A549 (cell line): Measurements from ENCODE around the gene RBM39. TPM values are rescaled to one million over a fixed set of nuclear protein-coding genes. Genes with fewer than 3 reads are reported as not detected.

Experiments
- ATAC-seq, 2 experiments: fragments of 200-7000 bp in 1 of 2; fragments of >200 bp in 1 of 2; cut with Nextera tagmentation in 1 of 2; cut with Tn5 transposase in 1 of 2; 3 replicates each; pipeline versions ENCODE4 v1.8.0 to v1.9.1; 2018 to 2020; ENCODE audit warnings: mild to moderate bottlenecking in 1 of 2, moderate library complexity in 1 of 2
- CTCF ChIA-PET: fragments of 300-600 bp; sonication (Branson Sonifier 250); formaldehyde crosslinking; extraction: SDS; loops from one replicate; lab custom pipeline; 2021; ENCODE audit warnings: antibody characterized with exemption, inconsistent platforms; lab: Yijun Ruan, JAX
- POLR2A ChIA-PET: fragments of 350-600 bp; formaldehyde crosslinking; extraction: SDS; loops from one replicate; lab custom pipeline; 2021; ENCODE audit warnings: antibody characterized with exemption, inconsistent platforms; lab: Yijun Ruan, JAX
- DNase-seq, 2 experiments: peaks; one replicate each; pipeline versions ENCODE4 v3.0.0 to v3.0.0-alpha.2; 2011 to 2016; ENCODE audit warnings: low read depth in 1 of 2, low spot score in 1 of 2
- FAIRE-seq: peaks from 2 replicates; lab custom pipeline; 2011; peaks lifted over from hg19 to GRCh38; lab: Jason Lieb, UNC
- H3K27ac ChIP-seq, 2 experiments: fragments of >200 bp; sonication (Bioruptor Twin); formaldehyde crosslinking; 3 replicates each; pipeline ENCODE4 v1.5.1; 2016 to 2017
- H3K4me1 ChIP-seq: fragments of >200 bp; sonication (Bioruptor Twin); formaldehyde crosslinking; 3 replicates; pipeline ENCODE4 v1.6.1; 2016
- H3K4me2 ChIP-seq: fragments of >200 bp; sonication (Bioruptor Twin); formaldehyde crosslinking; 3 replicates; pipeline ENCODE4 v1.6.1; 2016
- H3K4me3 ChIP-seq: fragments of >200 bp; sonication (Bioruptor Twin); formaldehyde crosslinking; 3 replicates; pipeline ENCODE4 v1.5.1; 2016
- H3K9me3 ChIP-seq: fragments of >200 bp; sonication (Bioruptor Twin); formaldehyde crosslinking; 3 replicates; pipeline ENCODE4 v1.6.1; 2016
- ATOH8 ChIP-seq: fragments of 250-450 bp; sonication (Bioruptor Pico); IDR thresholded peaks from 2 replicates; pipeline ENCODE4 v1.5.0; 2020; ENCODE audit warnings: low read depth, mild to moderate bottlenecking, moderate library complexity
- BCL3 ChIP-seq: fragments of >200 bp; sonication (Bioruptor Twin); formaldehyde crosslinking; IDR thresholded peaks from 3 replicates; pipeline ENCODE4 v1.6.1; 2016
- CBX2 ChIP-seq: fragments of 200-600 bp; sonication (generic); IDR thresholded peaks from 2 replicates; pipeline ENCODE4 v1.6.1; 2016; ENCODE audit warnings: low read depth, mild to moderate bottlenecking, borderline replicate concordance
- EHF ChIP-seq: fragments of 250-450 bp; sonication (Bioruptor Pico); IDR thresholded peaks from 2 replicates; pipeline ENCODE4 v1.5.0; 2020; ENCODE audit warnings: mild to moderate bottlenecking
- FOXS1 ChIP-seq: fragments of 250-450 bp; sonication (Bioruptor Pico); IDR thresholded peaks from 2 replicates; pipeline ENCODE4 v1.5.0; 2020; ENCODE audit warnings: mild to moderate bottlenecking, moderate library complexity
- HDAC2 ChIP-seq: fragments of 200-600 bp; sonication (generic); IDR thresholded peaks from 2 replicates; pipeline ENCODE4 v1.6.1; 2016
- HOXB5 ChIP-seq: fragments of 250-450 bp; sonication (Bioruptor Pico); IDR thresholded peaks from 2 replicates; pipeline ENCODE4 v1.5.0; 2020; ENCODE audit warnings: mild to moderate bottlenecking, moderate library complexity
- JUN ChIP-seq, 2 experiments: fragments of >200 bp; sonication (Bioruptor Twin); formaldehyde crosslinking; IDR thresholded peaks; 2 replicates in 1 of 2; 3 replicates in 1 of 2; pipeline ENCODE4 v1.6.1; 2016 to 2017
- MAFK ChIP-seq: fragments of 450-650 bp; IDR thresholded peaks from 2 replicates; pipeline ENCODE4 v1.6.1; 2014; ENCODE audit not compliant: partially characterized antibody
- POLR2AphosphoS2 ChIP-seq: conservative IDR thresholded peaks from 2 replicates; pipeline ENCODE4 v1.6.1; 2012; ENCODE audit warnings: low read length, improper control_type of control experiment, inconsistent platforms
- RARB ChIP-seq: fragments of 250-450 bp; sonication (Bioruptor Pico); IDR thresholded peaks from 2 replicates; pipeline ENCODE4 v1.8.0; 2021; ENCODE audit warnings: mild to moderate bottlenecking, moderate library complexity
- REST ChIP-seq: fragments of 200-600 bp; sonication (generic); IDR thresholded peaks from 2 replicates; pipeline ENCODE4 v1.6.1; 2016; ENCODE audit warnings: antibody characterized with exemption, mild to moderate bottlenecking, moderate library complexity
- RFX5 ChIP-seq: fragments of 450-650 bp; IDR thresholded peaks from 2 replicates; pipeline ENCODE4 v1.7.1; 2014; ENCODE audit warnings: antibody characterized with exemption, mild to moderate bottlenecking, moderate library complexity
- ZC3H11A ChIP-seq: fragments of 450-650 bp; IDR thresholded peaks from 2 replicates; pipeline ENCODE4 v1.6.1; 2014; ENCODE audit warnings: antibody characterized with exemption, mild to moderate bottlenecking
- ZFP36 ChIP-seq: fragments of 450-650 bp; IDR thresholded peaks from 2 replicates; pipeline ENCODE4 v1.6.1; 2014; ENCODE audit warnings: borderline replicate concordance; ENCODE audit not compliant: partially characterized antibody
- ZSCAN20 ChIP-seq: fragments of 250-450 bp; sonication (Bioruptor Pico); IDR thresholded peaks from 2 replicates; pipeline ENCODE4 v1.8.0; 2022; ENCODE audit warnings: mild to moderate bottlenecking, moderate library complexity
- WGBS: methylation state at CpG from one replicate; pipeline ENCODE4 v1.1.6; 2017; ENCODE audit errors: missing lambda C conversion rate; 5-methylcytosine and 5-hydroxymethylcytosine counted together
- polyA plus RNA-seq, 4 experiments: library from polyadenylated mRNA; depleted of rRNA in 3 of 4; stranded (reverse); fragments of >200 nt; fragmentation: RNase III in 1 of 4; extraction: RNeasy Plus Mini Kit Qiagen cat#74134 plus additional on column Dnase treatment in 1 of 4; gene quantifications; 2 replicates in 3 of 4; 3 replicates in 1 of 4; pipeline ENCODE4 v1.2.3, GENCODE V29; 2011 to 2017
- TF ChIP-seq, protein P1 (sequence below): IDR thresholded peaks from 2 replicates; pipeline ENCODE4 v1.6.1; 2012
- TF ChIP-seq, protein P2 (sequence below): IDR thresholded peaks from 2 replicates; pipeline ENCODE4 v1.6.1; 2012

The RBM39 gene
- polyA plus RNA-seq, 2 of the 4 experiments (the other 2 are of a cell fraction) = 127 to 212 TPM

- CTCF ChIA-PET = interaction anchor here (0.6 to 2.1 kb wide), 4 partner anchors 8 to 181 kb away, joined by 3 to 8 read pairs (median 4); partner anchors contain the start of gene RBM39
Measured at GRCh38 chr20:35702051-35702823, 39.8 kb downstream of the RBM39 start.

GRCh38 chr20:35700625-35701148, 41.4 kb downstream of the RBM39 start:
- FAIRE-seq = no peak
- CTCF ChIA-PET = interaction anchor here (0.8 to 2.1 kb wide), 3 partner anchors 9 to 236 kb away, joined by 3 to 8 read pairs (median 3); no protein-coding TSS in a partner anchor

More at GRCh38 chr20:35702051-35702823, 39.8 kb downstream of the RBM39 start:
- H3K4me3 ChIP-seq = no peak overlapping the region
- peaks cover 28% of the 10 kb centered on the region for H3K4me1 ChIP-seq
- ATAC-seq = no peak
- TF ChIP-seq HDAC2 (no peak), HOXB5 (CRISPR knock-in tag) (no peak), BCL3 (no peak), ZC3H11A (no peak), ZSCAN20 (CRISPR knock-in tag) (no peak), REST (no peak), CBX2 (no peak), FOXS1 (CRISPR knock-in tag) (no peak), ZFP36 (no peak), POLR2AphosphoS2 (peak; percentile 91), EHF (CRISPR knock-in tag) (no peak), MAFK (peak; percentile 42), RFX5 (no peak)
- TF ChIP-seq, protein P1, sequence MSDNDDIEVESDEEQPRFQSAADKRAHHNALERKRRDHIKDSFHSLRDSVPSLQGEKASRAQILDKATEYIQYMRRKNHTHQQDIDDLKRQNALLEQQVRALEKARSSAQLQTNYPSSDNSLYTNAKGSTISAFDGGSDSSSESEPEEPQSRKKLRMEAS = no peak
- TF ChIP-seq, protein P2, sequence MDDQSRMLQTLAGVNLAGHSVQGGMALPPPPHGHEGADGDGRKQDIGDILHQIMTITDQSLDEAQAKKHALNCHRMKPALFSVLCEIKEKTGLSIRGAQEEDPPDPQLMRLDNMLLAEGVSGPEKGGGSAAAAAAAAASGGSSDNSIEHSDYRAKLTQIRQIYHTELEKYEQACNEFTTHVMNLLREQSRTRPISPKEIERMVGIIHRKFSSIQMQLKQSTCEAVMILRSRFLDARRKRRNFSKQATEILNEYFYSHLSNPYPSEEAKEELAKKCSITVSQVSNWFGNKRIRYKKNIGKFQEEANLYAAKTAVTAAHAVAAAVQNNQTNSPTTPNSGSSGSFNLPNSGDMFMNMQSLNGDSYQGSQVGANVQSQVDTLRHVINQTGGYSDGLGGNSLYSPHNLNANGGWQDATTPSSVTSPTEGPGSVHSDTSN = no peak
- TF ChIP-seq, all 56 proteins: peak for 2
- H3K27ac ChIP-seq = no peak overlapping the region
- FAIRE-seq (no peak), DNase-seq (no peak)
- no peaks in the 10 kb centered on the region for H3K9me3 ChIP-seq
- POLR2A ChIA-PET = interaction anchor here (0.7 to 1.3 kb wide), 4 partner anchors 8 to 40 kb away, joined by 3 to 4 read pairs (median 3); partner anchors contain the start of gene RBM39
- no peak overlapping the region for H3K4me2 ChIP-seq
- WGBS = 90% methylated on average over 12 of the region's 12 CpGs

More at GRCh38 chr20:35700625-35701148, 41.4 kb downstream of the RBM39 start:
- peak in 1 of 2 experiments; percentile 22 for DNase-seq
- POLR2A ChIA-PET = interaction anchor here (0.6 to 1.9 kb wide), 3 partner anchors 10 to 76 kb away, joined by 3 to 11 read pairs (median 4); partner anchors contain the start of gene RBM39
- ATAC-seq = peak; percentile 1 to 8; a peak in 4 of 6 replicates
- 88% methylated on average over 7 of the region's 7 CpGs for WGBS
- Histone ChIP-seq H3K4me2 (peak overlapping the region; percentile 99), H3K9me3 (no peaks in the 10 kb centered on the region), H3K4me1 (peaks cover 28% of the 10 kb centered on the region), H3K27ac (0 out of 6 replicates have a peak overlapping the region, but pooled peaks of 1 of the 2 experiments have one; percentile 2), H3K4me3 (peak overlapping the region; percentile 90; the same call in 2 of the 3 replicates)
- TF ChIP-seq ATOH8 = 0 out of 2 replicates have a peak, but pooled peaks have one; percentile 28
- TF ChIP-seq ZSCAN20 (CRISPR knock-in tag) = no peak
- peak in 1 of 2 experiments; percentile 36; a peak in 3 of 5 replicates for TF ChIP-seq JUN (IDR thresholded peaks at IDR 0.05)
- 0 out of 2 replicates have a peak, but pooled peaks have one; percentile 46 for TF ChIP-seq RARB (CRISPR knock-in tag)
